Mesenchymal stem cell (in vitro differentiated cells and primary cell): Measurements from ENCODE around the gene OTUB2.
A peak's percentile ranks its signal among the peaks of the same experiment; 100 is the strongest.

Experiments used
- DNase-seq: peaks from one replicate; pipeline ENCODE4 v3.0.0-alpha.2; 2013
- H2AFZ ChIP-seq: one replicate; pipeline ENCODE4 v1.6.1; 2013; ENCODE audit warnings: low read depth, mild to moderate bottlenecking, control low read depth, inconsistent platforms, low read length, moderate library complexity
- H2AK5ac ChIP-seq: 2 replicates; pipeline ENCODE4 v1.6.1; 2013; ENCODE audit warnings: low read length, moderate library complexity, mild to moderate bottlenecking, inconsistent platforms; ENCODE audit not compliant: severe bottlenecking
- H2BK120ac ChIP-seq: one replicate; pipeline ENCODE4 v1.6.1; 2013; ENCODE audit warnings: low read depth, mild to moderate bottlenecking, inconsistent platforms, low read length, moderate library complexity
- H2BK12ac ChIP-seq, 2 experiments: one replicate each; pipeline ENCODE4 v1.6.1; 2013; ENCODE audit warnings: inconsistent platforms in 2 of 2, low read length in 2 of 2, mild to moderate bottlenecking in 2 of 2, moderate library complexity in 2 of 2, control low read depth in 1 of 2
- H2BK15ac ChIP-seq: one replicate; pipeline ENCODE4 v1.6.1; 2013; ENCODE audit warnings: mild to moderate bottlenecking, low read depth, inconsistent platforms; ENCODE audit not compliant: poor library complexity, severe bottlenecking
- H2BK5ac ChIP-seq: 2 replicates; pipeline ENCODE4 v1.6.1; 2013; ENCODE audit warnings: low read depth, mild to moderate bottlenecking, low read length, control low read depth, inconsistent platforms; ENCODE audit not compliant: poor library complexity, severe bottlenecking
- H3K14ac ChIP-seq, 2 experiments: one replicate each; pipeline ENCODE4 v1.6.1; 2013; ENCODE audit warnings: inconsistent platforms in 2 of 2, low read length in 2 of 2, control low read depth in 1 of 2, mild to moderate bottlenecking in 1 of 2, moderate library complexity in 1 of 2
- H3K18ac ChIP-seq, 2 experiments: one replicate each; pipeline ENCODE4 v1.6.1; 2013; ENCODE audit warnings: inconsistent platforms in 2 of 2, low read length in 2 of 2, control low read depth in 1 of 2, low read depth in 1 of 2, mild to moderate bottlenecking in 1 of 2
- H3K23ac ChIP-seq, 2 experiments: one replicate each; pipeline ENCODE4 v1.6.1; 2013; ENCODE audit warnings: inconsistent platforms in 2 of 2, low read length in 2 of 2, mild to moderate bottlenecking in 2 of 2, moderate library complexity in 2 of 2, control low read depth in 1 of 2
- H3K27ac ChIP-seq: 2 replicates; pipeline ENCODE4 v1.5.1; 2013; ENCODE audit warnings: mild to moderate bottlenecking, moderate library complexity, low read length, control low read depth, inconsistent platforms; ENCODE audit not compliant: poor library complexity, severe bottlenecking
- H3K27me3 ChIP-seq, 2 experiments: 2 replicates each; pipeline versions ENCODE4 v1.6.1 to v1.7.0; 2013; ENCODE audit warnings: low read length in 2 of 2, mild to moderate bottlenecking in 2 of 2, moderate library complexity in 2 of 2, control low read depth in 1 of 2, inconsistent platforms in 1 of 2; ENCODE audit not compliant: control insufficient read depth in 1 of 2, insufficient read depth in 1 of 2
- H3K36me3 ChIP-seq, 2 experiments: 2 replicates each; pipeline versions ENCODE4 v1.6.1 to v1.7.0; 2013; ENCODE audit warnings: low read length in 2 of 2, control low read depth in 1 of 2, inconsistent platforms in 1 of 2, low read depth in 1 of 2, mild to moderate bottlenecking in 1 of 2; ENCODE audit not compliant: insufficient read depth in 2 of 2, control insufficient read depth in 1 of 2
- H3K4ac ChIP-seq, 2 experiments: one replicate each; pipeline ENCODE4 v1.6.1; 2013; ENCODE audit warnings: inconsistent platforms in 2 of 2, low read length in 2 of 2, mild to moderate bottlenecking in 2 of 2, moderate library complexity in 2 of 2, control low read depth in 1 of 2, low read depth in 1 of 2
- H3K4me1 ChIP-seq: 2 replicates; pipeline ENCODE4 v1.6.1; 2013; ENCODE audit warnings: low read depth, low read length, control low read depth; ENCODE audit not compliant: control insufficient read depth, insufficient read depth
- H3K4me2 ChIP-seq: 2 replicates; pipeline ENCODE4 v1.6.1; 2013; ENCODE audit warnings: low read length, mild to moderate bottlenecking, inconsistent platforms; ENCODE audit not compliant: poor library complexity, severe bottlenecking
- H3K4me3 ChIP-seq, 2 experiments: 2 replicates each; pipeline versions ENCODE4 v1.5.1 to v1.7.0; 2013; ENCODE audit warnings: low read length in 2 of 2, mild to moderate bottlenecking in 2 of 2, control low read depth in 1 of 2, low read depth in 1 of 2; ENCODE audit not compliant: insufficient read depth in 1 of 2
- H3K79me1 ChIP-seq: replicated peaks from 2 replicates; pipeline ENCODE4 v1.6.1; 2013; ENCODE audit warnings: mild to moderate bottlenecking, control low read depth, low read length, inconsistent platforms; ENCODE audit not compliant: poor library complexity, severe bottlenecking
- H3K9ac ChIP-seq: 2 replicates; pipeline ENCODE4 v1.7.0; 2013; ENCODE audit warnings: mild to moderate bottlenecking, low read length, moderate library complexity
- H3K9me3 ChIP-seq: 2 replicates; pipeline ENCODE4 v1.7.0; 2013; ENCODE audit warnings: mild to moderate bottlenecking, low read length; ENCODE audit not compliant: control insufficient read depth
- H4K8ac ChIP-seq: one replicate; pipeline ENCODE4 v1.6.1; 2013; ENCODE audit warnings: inconsistent platforms, mild to moderate bottlenecking, low read length, moderate library complexity
- H4K91ac ChIP-seq: one replicate; pipeline ENCODE4 v1.6.1; 2013; ENCODE audit warnings: mild to moderate bottlenecking, low read length, inconsistent platforms
- WGBS: methylation state at CpG from one replicate; pipeline ENCODE4 v1.1.7; 2013; ENCODE audit warnings: mixed read lengths; 5-methylcytosine and 5-hydroxymethylcytosine counted together

Gene OTUB2

GRCh38 chr14:94024549-94024948 is 1.6 kb upstream of the OTUB2 start:
- Histone ChIP-seq H3K9ac (no peak overlapping the region), H3K79me1 (peaks cover 19% of the 10 kb centered on the region), H2AFZ (no peak overlapping the region), H2BK5ac (no peak overlapping the region), H2BK120ac (no peak overlapping the region), H3K9me3 (no peaks in the 10 kb centered on the region), H3K4ac (no peak overlapping the region), H4K8ac (no peak overlapping the region), H3K4me2 (no peak overlapping the region), H3K4me3 (no peak overlapping the region), H3K23ac (no peak overlapping the region), H2BK15ac (no peak overlapping the region), H2BK12ac (no peak overlapping the region), H3K4me1 (peaks cover 26% of the 10 kb centered on the region), H3K18ac (no peak overlapping the region), H3K27me3 (peaks cover 0 to 5% of the 10 kb centered on the region in 2 experiments), H3K14ac (no peak overlapping the region), H3K27ac (no peak overlapping the region), H4K91ac (no peak overlapping the region), H2AK5ac (no peak overlapping the region), H3K36me3 (no peaks in the 10 kb centered on the region)
- no peak for DNase-seq
- WGBS, result no CpG with 5 or more reads among the region's 2 CpGs

GRCh38 chr14:94025720-94026119 is 420 bp upstream of the OTUB2 start:
- Histone ChIP-seq H3K4me1 (peaks cover 26% of the 10 kb centered on the region), H3K18ac (no peak overlapping the region), H3K23ac (no peak overlapping the region), H2AFZ (no peak overlapping the region), H3K14ac (no peak overlapping the region), H2BK120ac (no peak overlapping the region), H3K4ac (no peak overlapping the region), H4K8ac (no peak overlapping the region), H3K4me3 (peak overlapping the region in 1 of 2 experiments; percentile 72), H3K4me2 (peak overlapping the region; percentile 36), H3K27ac (no peak overlapping the region), H3K9me3 (no peaks in the 10 kb centered on the region), H4K91ac (no peak overlapping the region), H3K36me3 (no peaks in the 10 kb centered on the region), H3K79me1 (peaks cover 22% of the 10 kb centered on the region), H3K27me3 (peaks cover 0 to 5% of the 10 kb centered on the region in 2 experiments), H2AK5ac (no peak overlapping the region), H2BK5ac (no peak overlapping the region), H3K9ac (no peak overlapping the region), H2BK12ac (no peak overlapping the region), H2BK15ac (no peak overlapping the region)
- no peak for DNase-seq
- 67% methylated on average over 3 of the region's 6 CpGs for WGBS

GRCh38 chr14:94026889-94027469 is 839 bp downstream of the OTUB2 start:
- no peak overlapping the region for H4K91ac ChIP-seq
- H3K4me2 ChIP-seq, result peak overlapping the region; percentile 57
- H3K4me3 ChIP-seq, result peak overlapping the region; percentile 72 to 89
- H3K4me1 ChIP-seq, result peaks cover 18% of the 10 kb centered on the region
- H3K18ac ChIP-seq, result peak overlapping the region; percentile 12 to 23
- H3K23ac ChIP-seq, result no peak overlapping the region
- H2BK5ac ChIP-seq, result no peak overlapping the region
- H3K36me3 ChIP-seq, result no peaks in the 10 kb centered on the region
- DNase-seq, result no peak
- H2BK120ac ChIP-seq, result no peak overlapping the region
- peak overlapping the region; percentile 29 for H2AFZ ChIP-seq
- peak overlapping the region in 1 of 2 experiments; percentile 32 for H2BK12ac ChIP-seq
- H4K8ac ChIP-seq, result peak overlapping the region; percentile 67
- no peak overlapping the region for H3K14ac ChIP-seq
- no peaks in the 10 kb centered on the region for H3K9me3 ChIP-seq
- peak overlapping the region; percentile 71 for H3K9ac ChIP-seq
- H3K79me1 ChIP-seq, result peaks cover 24% of the 10 kb centered on the region
- no peak overlapping the region for H3K4ac ChIP-seq
- no peak overlapping the region for H2BK15ac ChIP-seq
- H3K27me3 ChIP-seq, result peaks cover 0 to 5% of the 10 kb centered on the region in 2 experiments
- no peak overlapping the region for H2AK5ac ChIP-seq
- WGBS, result 57% methylated on average over 17 of the region's 17 CpGs
- no peak overlapping the region for H3K27ac ChIP-seq

- Histone ChIP-seq H3K4me1 (peaks cover 18% of the 10 kb centered on the region), H3K14ac (no peak overlapping the region), H3K9me3 (no peaks in the 10 kb centered on the region), H2BK15ac (no peak overlapping the region), H4K8ac (no peak overlapping the region), H3K9ac (no peak overlapping the region), H3K4ac (no peak overlapping the region), H3K18ac (no peak overlapping the region), H3K4me3 (no peak overlapping the region), H2BK5ac (no peak overlapping the region), H2BK120ac (no peak overlapping the region), H3K36me3 (no peaks in the 10 kb centered on the region), H2BK12ac (no peak overlapping the region), H3K79me1 (peaks cover 27% of the 10 kb centered on the region), H2AFZ (no peak overlapping the region), H3K27ac (no peak overlapping the region), H3K27me3 (peaks cover 0 to under 1% of the 10 kb centered on the region in 2 experiments), H2AK5ac (no peak overlapping the region), H3K23ac (no peak overlapping the region), H4K91ac (peak overlapping the region; percentile 10), H3K4me2 (no peak overlapping the region)
- 95% methylated on average over 13 of the region's 14 CpGs for WGBS
- no peak for DNase-seq
These were observed 1.7 kb downstream of the OTUB2 start for GRCh38 chr14:94027566-94028449.
